ENCODE measurements around the gene PRR29. TPM values are rescaled to one million over a fixed set of nuclear protein-coding genes. Genes with fewer than 3 reads are reported as not detected.
"Not testable (repeated sequence)": the region's sequence is repeated elsewhere in the genome, so short reads cannot be mapped to it uniquely, and the experiment has no call there.

The PRR29 gene
- polyA plus RNA-seq, 1 donor = 2.5 TPM

GRCh38 chr17:63998721-63999679 is 849 bp downstream of the PRR29 start:
- no peak for DNase-seq

- DNase-seq = no peak
Measured at GRCh38 chr17:63999680-64000531, 1.8 kb downstream of the PRR29 start.

- no peak for DNase-seq
Measured at GRCh38 chr17:64001091-64001579, 3.0 kb downstream of the PRR29 start.

- no peak for DNase-seq
Measured at GRCh38 chr17:64001763-64002529, 3.8 kb downstream of the PRR29 start.

GRCh38 chr17:64002658-64003525 is 4.7 kb downstream of the PRR29 start:
- no peak for DNase-seq

- DNase-seq = no peak
Measured at GRCh38 chr17:64003526-64004121, 5.5 kb downstream of the PRR29 start.

- no peak for DNase-seq
Measured at GRCh38 chr17:64004218-64004770, 6.1 kb downstream of the PRR29 start.

- DNase-seq = no peak
Measured at GRCh38 chr17:64004903-64005733, 7.0 kb downstream of the PRR29 start.

GRCh38 chr17:64005734-64006167 is 7.6 kb downstream of the PRR29 start:
- no peak for DNase-seq

GRCh38 chr17:64006361-64007088 is 8.4 kb downstream of the PRR29 start:
- DNase-seq = no peak

- DNase-seq = not testable (repeated sequence)
Measured at GRCh38 chr17:64007089-64007837, 9.1 kb downstream of the PRR29 start.

- no peak for DNase-seq
Measured at GRCh38 chr17:64007838-64008282, 9.7 kb downstream of the PRR29 start.

- no peak for DNase-seq
Measured at GRCh38 chr17:64008346-64008745, 10.2 kb downstream of the PRR29 start.

- no peak for DNase-seq
Measured at GRCh38 chr17:64008830-64009229, 10.7 kb downstream of the PRR29 start.

GRCh38 chr17:64009571-64010402 is 11.6 kb downstream of the PRR29 start:
- no peak for DNase-seq

GRCh38 chr17:64015447-64015846 is 17.3 kb downstream of the PRR29 start:
- no peak for DNase-seq

GRCh38 chr17:64016231-64016784 is 18.2 kb downstream of the PRR29 start:
- no peak for DNase-seq

Data from hindlimb muscle (tissue), 1 donor.